ENCODE data around the gene LRRC36. TPM values are rescaled to one million over a fixed set of nuclear protein-coding genes. Genes with fewer than 3 reads are reported as not detected.

The LRRC36 gene
- total and polyA plus RNA-seq, 2 of the 8 experiments (the other 6 are each of a cell fraction or from before 2014, with no cell fraction given): 0.15 TPM; not detected in 1

DNA sequence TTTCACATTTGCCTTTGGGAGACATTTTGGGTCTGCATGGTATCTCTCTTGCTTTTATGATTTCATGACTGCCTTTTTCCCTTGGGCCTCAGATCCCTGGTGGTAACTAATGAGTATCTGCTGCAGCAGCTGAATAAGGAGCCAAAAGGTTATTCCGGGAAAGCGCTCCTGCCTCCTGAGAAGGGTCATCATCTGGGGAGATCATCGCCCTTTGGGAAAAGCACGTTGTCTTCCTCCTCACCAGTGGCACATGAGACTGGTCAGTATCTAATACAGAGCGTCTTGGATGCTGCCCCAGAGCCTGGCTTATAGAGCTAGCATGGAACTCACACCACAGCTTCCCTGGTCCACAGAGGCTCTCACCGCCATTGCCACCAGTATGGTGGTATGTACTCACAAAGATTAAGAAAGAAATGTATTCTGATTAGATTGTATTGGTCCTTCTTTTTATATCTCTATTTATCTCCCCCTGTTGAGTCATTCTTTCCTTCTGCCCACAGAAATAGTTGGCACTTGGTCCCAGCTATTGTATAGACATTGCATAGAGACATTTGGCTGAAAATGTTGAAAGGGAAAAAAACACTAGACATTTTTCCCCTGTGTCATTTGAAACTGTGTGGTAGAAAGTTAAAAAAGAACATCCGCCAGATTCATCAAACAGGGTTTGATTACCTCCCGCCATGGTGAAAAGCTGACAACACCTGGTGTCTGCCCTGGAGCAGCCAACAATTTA lies 58.3 kb downstream of the LRRC36 start:
- Histone ChIP-seq H3K23ac (ENCODE audit: insufficient read length) (no peak overlapping the region), H4K91ac (replicated peaks; ENCODE audit: insufficient read length, low read length) (no peak overlapping the region), H3K79me1 (ENCODE audit: low read depth, low read length) (no peaks in the 10 kb centered on the region), H2BK12ac (ENCODE audit: low read depth, low read length) (no peak overlapping the region), H4K5ac (ENCODE audit: insufficient read length, low read depth, low read length) (no peak overlapping the region), H2BK5ac (ENCODE audit: low read depth, low read length) (no peak overlapping the region), H3K9ac (replicated peaks in 1 of 4; ENCODE audit: extremely low read depth in 1 of 4, low read depth in 3 of 4, low read length in 3 of 4) (no peak overlapping the region), H3K4ac (replicated peaks; ENCODE audit: insufficient read length, low read depth, low read length) (no peak overlapping the region), H3K9me3 (ENCODE audit: insufficient read depth in 2 of 2, low read depth in 1 of 2, low read length in 1 of 2) (no peaks in the 10 kb centered on the region), H2BK20ac (ENCODE audit: low read length) (0 out of 2 replicates have a peak overlapping the region, but pooled peaks have one; percentile 35), H2BK120ac (replicated peaks; ENCODE audit: low read depth, low read length) (no peak overlapping the region), H3K27me3 (replicated peaks in 1 of 4; ENCODE audit: control insufficient read depth in 3 of 4, extremely low read depth in 1 of 4, insufficient read depth in 3 of 4, low read length in 3 of 4) (peaks cover 0 to 3% (median 0%) of the 10 kb centered on the region in 4 experiments; a peak in 1 of 7 replicates), H3K4me1 (replicated peaks in 1 of 4; ENCODE audit: control insufficient read depth in 3 of 4, insufficient read depth in 4 of 4, low read length in 3 of 4) (peaks cover 0 to 12% (median 4%) of the 10 kb centered on the region in 4 experiments; a peak in 5 of 7 replicates), H3K4me2 (ENCODE audit: insufficient read depth in 1 of 2, low read depth in 2 of 2, low read length in 2 of 2) (no peak overlapping the region), H3K14ac (ENCODE audit: insufficient read length) (no peak overlapping the region), H3K4me3 (ENCODE audit: extremely low read depth in 1 of 4, insufficient read depth in 2 of 4, low read depth in 3 of 4, low read length in 4 of 4) (no peak overlapping the region), H4K20me1 (replicated peaks in 1 of 2; ENCODE audit: control insufficient read depth in 1 of 2, insufficient read depth in 2 of 2, low read length in 2 of 2) (no peaks in the 10 kb centered on the region), H4K8ac (ENCODE audit: extremely low read depth, insufficient read depth, low read length) (no peak overlapping the region), H2BK15ac (ENCODE audit: low read length) (no peak overlapping the region), H3K23me2 (ENCODE audit: low read depth, low read length) (no peaks in the 10 kb centered on the region), H3K36me3 (ENCODE audit: control insufficient read depth in 2 of 4, insufficient read depth in 4 of 4, low read length in 3 of 4) (no peaks in the 10 kb centered on the region), H3K18ac (ENCODE audit: extremely low read depth, low read length) (no peak overlapping the region), H3K79me2 (ENCODE audit: control insufficient read depth in 1 of 2, insufficient read depth in 2 of 2, low read length in 2 of 2) (no peaks in the 10 kb centered on the region), H3K56ac (replicated peaks; ENCODE audit: insufficient read length, low read depth, low read length) (no peak overlapping the region), H2AFZ (ENCODE audit: low read length) (no peak overlapping the region), H3K27ac (ENCODE audit: low read depth, low read length) (no peak overlapping the region), H2AK5ac (ENCODE audit: low read depth, low read length) (no peak overlapping the region)
- ChIA-PET CTCF (ENCODE audit: partially characterized antibody) (interaction anchor here (0.7 to 32.4 kb wide), 6 partner anchors 10 to 152 kb away, joined by 3 to 476 read pairs (median 8); partner anchors contain the start of genes KCTD19, LRRC36 and ZDHHC1), POLR2A (ENCODE audit: partially characterized antibody) (interaction anchor here (0.7 to 3.9 kb wide), 3 partner anchors 8 to 96 kb away, joined by 3 to 12 read pairs (median 8); partner anchors contain the start of genes ATP6V0D1 and TPPP3)
- 91% methylated on average over 8 of the region's 8 CpGs; no CpG with 5 or more reads in 1 of the 2 experiments for WGBS, 2 experiments (ENCODE audit: extremely low coverage in 1 of 2, insufficient coverage in 1 of 2, insufficient read length in 1 of 2, insufficient replicate concordance in 2 of 2, low coverage in 1 of 2, low lambda C conversion rate in 2 of 2, missing lambda C conversion rate in 1 of 2)
- DNase-seq (ENCODE audit: low read depth in 1 of 2, low spot score in 2 of 2) (no peak), FAIRE-seq (no peak)
- TF ChIP-seq CBX5 (IDR thresholded peaks at IDR 0.05; ENCODE audit: low read depth, low read length): no peak
- no peak for TF ChIP-seq CHD2 (IDR thresholded peaks at IDR 0.05; ENCODE audit: low read length)
- TF ChIP-seq CTCF (IDR thresholded peaks at IDR 0.05; ENCODE audit: control extremely low read depth in 1 of 3, insufficient read depth in 1 of 3, low read depth in 1 of 3, low read length in 3 of 3): no peak
- TF ChIP-seq RXRA (IDR thresholded peaks at IDR 0.05; ENCODE audit: insufficient read depth, low read depth, low read length): no peak
- no peak for TF ChIP-seq ATF2 (IDR thresholded peaks at IDR 0.05; ENCODE audit: low read length)
- no peak for TF ChIP-seq HDAC6 (IDR thresholded peaks at IDR 0.05; ENCODE audit: low read depth, low read length)
- no peak for TF ChIP-seq POLR2AphosphoS5 (IDR thresholded peaks at IDR 0.05; ENCODE audit: low read depth, low read length)
- no peak for TF ChIP-seq GTF2F1 (IDR thresholded peaks at IDR 0.05; ENCODE audit: borderline replicate concordance, low read depth, low read length)
